Activated effector memory CD4-positive, alpha-beta T cell treated with anti-CD3 and anti-CD28 coated beads, Interleukin-2, amount 50 U/mL, for 16 hours (primary cell): ENCODE results near the gene ZP1.
A peak's percentile ranks its signal among the peaks of the same experiment; 100 is the strongest.
"Not testable (repeated sequence)": the region's sequence is repeated elsewhere in the genome, so short reads cannot be mapped to it uniquely, and the experiment has no call there.

Source experiments
- DNase-seq: peaks from one replicate; pipeline ENCODE4 v3.0.0-alpha.2; 2020

Gene ZP1

DNA sequence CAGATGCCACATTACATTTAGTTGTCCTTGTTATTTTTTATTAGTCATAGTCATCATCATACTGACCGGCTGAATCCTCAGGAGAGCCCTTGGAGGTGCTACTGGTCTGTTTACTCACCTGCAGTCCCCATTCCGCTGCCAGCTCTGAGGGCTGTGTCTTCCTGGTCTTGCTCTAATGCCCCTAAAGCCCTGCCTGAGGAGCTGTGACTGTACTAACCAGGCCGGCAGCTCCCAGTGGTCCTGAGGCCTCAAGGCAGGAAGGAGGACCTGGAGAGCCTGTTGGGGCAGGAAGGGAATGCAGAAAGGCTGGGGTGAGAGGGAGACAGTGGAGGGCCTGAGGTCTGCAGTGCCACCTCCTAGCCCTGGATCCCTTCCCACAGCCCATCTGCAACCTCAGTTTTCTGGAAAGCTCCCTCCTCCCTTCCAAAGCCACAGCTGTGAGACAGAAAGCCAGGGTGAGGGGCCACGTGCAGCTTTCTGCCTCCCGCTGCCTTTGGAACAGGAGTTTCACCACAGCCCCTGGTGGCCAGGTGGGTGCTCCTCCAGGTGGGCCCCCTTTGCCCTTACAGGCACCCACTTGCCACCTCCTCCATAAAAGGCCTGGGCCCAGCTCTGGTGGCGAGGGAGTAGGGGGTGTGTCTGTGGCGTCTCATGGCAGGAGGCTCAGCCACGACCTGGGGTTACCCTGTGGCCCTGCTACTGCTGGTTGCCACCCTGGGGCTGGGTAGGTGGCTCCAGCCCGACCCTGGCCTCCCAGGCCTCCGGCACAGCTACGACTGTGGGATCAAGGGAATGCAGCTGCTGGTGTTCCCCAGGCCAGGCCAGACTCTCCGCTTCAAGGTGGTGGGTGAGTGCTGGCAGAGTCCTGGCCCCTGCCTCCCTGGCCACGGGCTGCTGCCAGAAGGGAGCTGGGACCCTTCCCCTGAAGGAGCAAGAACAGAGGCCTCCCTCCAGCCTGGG lies at the start of gene ZP1:
TSS of gene ZP1 (plus strand) at position 632 of the 960 bp plus-strand sequence. CDS start at position 652, 20 bp downstream.
- DNase-seq: peak; percentile 56

- DNase-seq: no peak
Measured at GRCh38 chr11:60818057-60818456, 49.3 kb upstream of the ZP1 start.

GRCh38 chr11:60821827-60822599 lies 45.3 kb upstream of the ZP1 start:
- no peak for DNase-seq

DNA sequence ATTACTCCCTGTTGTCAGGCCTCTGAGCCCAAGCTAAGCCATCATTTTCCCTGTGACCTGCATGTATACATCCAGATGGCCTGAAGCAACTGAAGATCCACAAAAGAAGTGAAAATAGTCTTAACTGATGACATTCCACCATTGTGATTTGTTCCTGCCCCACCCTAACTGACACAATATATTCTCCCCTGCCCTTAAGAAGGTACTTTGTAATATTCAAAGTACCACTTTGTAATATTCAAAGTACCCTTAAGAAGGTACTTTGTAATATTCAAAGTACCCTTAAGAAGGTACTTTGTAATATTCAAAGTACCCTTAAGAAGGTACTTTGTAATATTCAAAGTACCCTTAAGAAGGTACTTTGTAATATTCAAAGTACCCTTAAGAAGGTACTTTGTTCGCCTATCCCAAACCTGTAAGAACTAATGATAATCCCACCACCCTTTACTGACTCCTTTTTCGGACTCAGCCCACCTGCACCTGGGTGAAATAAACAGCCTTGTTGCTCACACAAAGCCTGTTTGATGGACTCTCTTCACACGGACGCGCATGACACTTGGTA lies 43.5 kb upstream of the ZP1 start:
- DNase-seq: not testable (repeated sequence)

- DNase-seq: no peak
Measured at GRCh38 chr11:60825118-60825517, 42.2 kb upstream of the ZP1 start.

- no peak for DNase-seq
Measured at GRCh38 chr11:60825790-60826189, 41.6 kb upstream of the ZP1 start.

DNA sequence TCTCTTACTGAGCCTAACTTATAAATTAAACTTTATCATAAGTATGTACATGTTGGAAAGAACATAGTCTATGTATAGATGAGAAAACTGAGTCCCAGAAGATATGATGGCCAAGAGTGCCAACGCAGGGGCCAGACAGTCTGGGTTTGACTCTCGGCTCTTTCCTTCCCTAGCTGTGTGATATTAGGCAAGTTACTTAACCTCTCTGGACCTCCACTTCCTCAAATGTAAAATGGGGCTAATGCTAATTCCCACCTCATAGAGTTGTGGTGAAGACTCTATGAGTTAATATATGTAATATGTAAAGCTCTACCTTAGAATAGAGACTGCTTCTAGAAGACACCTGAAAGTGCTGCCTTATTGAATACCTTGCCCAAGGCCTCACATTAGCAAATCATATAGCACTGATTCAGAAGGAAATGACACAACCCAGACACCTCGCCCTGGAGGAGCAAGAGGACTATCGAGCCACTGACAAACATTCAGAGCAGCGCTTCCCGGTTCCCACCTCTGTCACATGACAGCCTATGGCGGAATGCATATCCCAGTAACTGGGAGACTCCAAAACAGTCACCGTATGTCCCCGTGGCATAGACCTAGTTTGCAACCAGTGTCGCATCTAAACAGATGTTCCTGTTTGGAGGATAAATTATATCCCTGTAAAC lies 36.7 kb upstream of the ZP1 start:
- no peak for DNase-seq

DNA sequence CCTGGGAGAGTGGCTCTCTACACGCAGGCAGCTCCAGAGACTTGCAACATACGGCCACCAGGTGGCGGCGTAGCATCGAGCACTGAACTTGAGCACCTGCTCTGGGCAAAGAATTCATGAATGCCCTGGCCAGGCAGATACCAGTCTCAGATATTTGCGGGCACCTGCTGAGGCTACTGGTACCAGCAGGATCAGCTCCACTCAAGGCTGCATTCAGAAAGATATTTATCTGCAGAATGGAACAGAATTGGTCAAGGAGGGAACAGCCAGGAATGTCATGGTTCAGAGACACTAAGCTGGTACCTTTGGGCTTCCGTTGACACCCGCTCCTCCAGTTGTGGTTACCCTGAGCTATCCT lies 36.2 kb upstream of the ZP1 start:
- DNase-seq: peak; percentile 92

DNA sequence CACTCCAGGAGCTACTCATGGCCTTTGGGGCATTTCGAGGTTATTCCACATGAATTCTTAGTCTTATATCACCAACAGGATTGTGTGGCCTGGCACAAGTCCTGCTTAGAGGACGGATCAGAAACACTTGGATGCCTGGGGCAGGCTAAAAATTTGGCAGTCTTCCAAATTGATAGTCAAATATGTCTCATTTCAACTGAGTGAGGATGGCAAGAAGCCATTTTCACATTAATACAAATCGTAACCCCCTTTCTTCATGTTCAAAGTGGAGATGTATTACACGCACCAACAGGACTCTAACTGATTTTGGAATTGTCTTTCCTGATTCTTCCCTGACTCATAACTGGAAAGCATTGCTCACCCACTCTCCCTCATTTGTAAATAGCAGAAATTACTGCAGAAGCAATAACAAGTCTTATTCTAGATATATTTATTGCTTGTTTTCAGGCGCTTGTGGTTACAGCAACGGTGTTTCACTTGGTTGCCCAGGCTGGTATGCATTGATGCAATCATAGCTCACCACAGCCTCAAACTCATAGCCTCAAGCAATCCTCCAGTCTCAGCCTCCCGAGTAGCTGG lies 35.8 kb upstream of the ZP1 start:
- no peak for DNase-seq

DNA sequence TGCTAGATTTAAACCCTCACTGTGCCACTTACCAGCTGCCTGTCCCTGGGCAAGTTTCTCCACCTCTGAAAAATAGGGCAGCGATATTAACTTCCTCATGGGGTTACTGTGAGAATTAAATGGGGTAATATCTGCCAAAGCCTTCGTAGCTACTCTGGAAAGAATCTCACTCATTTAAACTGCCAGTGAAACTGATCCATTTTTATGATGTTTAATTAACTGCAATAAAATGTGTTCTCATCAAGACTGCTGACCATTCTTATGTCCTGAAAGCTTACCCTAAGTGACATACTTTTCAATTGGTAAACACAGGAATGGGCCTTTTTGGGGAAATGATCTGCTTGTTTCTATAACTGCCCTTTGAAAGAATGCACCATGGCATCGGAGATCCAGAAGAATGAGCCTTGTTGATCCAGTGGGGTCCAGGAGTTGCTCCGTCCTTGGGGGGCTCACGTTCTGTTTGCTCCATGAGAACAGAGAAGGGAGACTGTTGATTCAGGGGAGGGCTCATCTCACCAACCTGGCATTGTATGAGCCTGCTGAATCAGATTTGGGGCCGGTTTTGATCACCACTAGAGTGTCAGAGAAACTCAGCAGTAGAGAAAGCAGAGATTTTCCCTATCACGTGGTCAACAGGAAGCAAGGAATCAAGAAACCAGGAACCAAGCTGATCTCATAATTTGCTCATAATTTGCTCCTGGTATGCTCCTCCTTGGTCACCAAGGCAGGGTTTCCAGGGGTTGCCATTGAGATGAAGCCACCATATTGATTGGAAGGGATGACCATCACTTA lies 32.4 kb upstream of the ZP1 start:
- DNase-seq: no peak

DNA sequence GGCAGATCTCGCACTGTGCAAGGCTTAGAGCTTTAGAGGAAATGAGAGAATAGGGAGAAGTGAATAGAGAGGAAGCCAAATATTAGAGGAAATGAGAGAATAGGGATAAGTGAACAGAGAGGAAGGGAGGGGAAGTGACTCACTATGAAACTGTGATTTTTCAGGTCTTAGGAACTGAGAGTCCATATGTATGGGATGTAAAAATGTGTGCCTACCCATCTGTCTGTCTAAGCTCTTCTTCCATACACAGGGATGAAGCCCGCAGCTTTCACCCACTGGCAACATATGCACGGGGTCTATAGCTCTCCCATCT lies 31.9 kb upstream of the ZP1 start:
- no peak for DNase-seq

DNA sequence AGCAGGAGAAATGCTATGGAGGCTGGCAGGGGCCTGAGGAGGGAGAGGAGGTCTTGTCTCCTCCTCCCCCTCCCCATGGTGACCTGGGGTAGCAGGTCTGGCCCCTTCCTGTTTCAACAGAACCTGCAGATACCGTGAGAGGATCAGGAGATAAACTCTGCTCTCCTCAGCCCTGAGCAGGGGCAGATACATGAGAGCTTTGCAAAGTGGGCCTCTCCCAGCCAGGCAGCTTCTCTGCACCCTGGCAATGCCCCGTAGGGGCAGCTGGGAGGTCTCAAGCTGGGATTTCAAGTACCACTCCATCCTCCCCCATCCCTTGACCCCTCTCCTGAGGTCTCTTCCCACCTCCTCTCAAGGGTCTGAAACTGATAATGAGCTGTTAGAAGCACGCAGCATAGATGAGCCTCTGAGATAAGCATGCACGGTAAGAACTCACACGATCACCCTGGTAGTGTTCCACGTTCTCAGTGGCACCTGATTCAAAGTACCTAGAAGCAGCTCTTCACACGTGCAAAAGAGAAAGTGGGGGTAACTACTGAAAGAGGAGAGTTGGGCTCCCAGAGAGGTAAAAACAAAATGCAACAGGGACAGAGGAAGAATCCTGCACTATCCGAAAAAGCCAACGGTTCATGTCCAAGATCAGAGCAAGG lies 30.4 kb upstream of the ZP1 start:
- DNase-seq: no peak

- no peak for DNase-seq
Measured at GRCh38 chr11:60838132-60838531, 29.2 kb upstream of the ZP1 start.

GRCh38 chr11:60840470-60841430 lies 26.6 kb upstream of the ZP1 start:
- DNase-seq: no peak

DNA sequence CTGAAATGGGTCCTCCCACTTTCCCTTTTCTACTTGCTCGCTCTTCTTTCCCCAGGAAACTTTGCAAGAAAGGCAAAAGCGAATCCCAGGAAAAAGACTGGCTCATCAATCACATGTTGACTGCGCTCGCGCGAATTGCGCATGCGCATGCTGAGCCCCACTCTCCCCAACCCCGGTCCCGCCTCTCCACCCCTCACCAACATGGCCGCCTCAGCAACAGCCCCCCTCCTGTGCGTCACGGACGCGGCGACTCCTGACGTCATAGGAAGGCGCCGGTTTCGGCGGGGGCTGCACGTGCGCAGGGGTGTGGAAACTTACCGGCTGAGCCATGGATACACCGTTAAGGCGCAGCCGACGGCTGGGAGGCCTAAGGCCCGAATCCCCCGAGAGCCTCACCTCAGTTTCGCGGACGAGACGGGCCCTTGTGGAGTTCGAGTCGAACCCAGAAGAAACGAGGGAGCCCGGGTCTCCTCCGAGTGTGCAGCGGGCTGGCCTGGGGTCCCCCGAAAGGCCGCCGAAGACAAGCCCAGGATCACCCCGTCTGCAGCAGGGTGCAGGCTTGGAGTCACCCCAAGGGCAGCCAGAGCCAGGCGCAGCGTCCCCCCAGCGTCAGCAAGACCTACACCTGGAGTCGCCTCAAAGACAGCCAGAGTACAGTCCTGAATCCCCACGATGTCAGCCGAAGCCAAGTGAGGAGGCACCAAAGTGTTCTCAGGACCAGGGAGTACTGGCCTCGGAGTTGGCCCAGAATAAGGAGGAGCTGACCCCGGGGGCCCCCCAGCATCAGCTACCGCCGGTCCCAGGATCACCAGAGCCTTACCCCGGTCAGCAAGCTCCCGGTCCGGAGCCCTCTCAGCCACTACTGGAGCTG lies 25.3 kb upstream of the ZP1 start, which contains the start of gene CCDC86:
TSS of gene CCDC86 (plus strand) at position 317 of the 871 bp plus-strand sequence. CDS start at position 329, 12 bp downstream.
- DNase-seq: peak; percentile 100

DNA sequence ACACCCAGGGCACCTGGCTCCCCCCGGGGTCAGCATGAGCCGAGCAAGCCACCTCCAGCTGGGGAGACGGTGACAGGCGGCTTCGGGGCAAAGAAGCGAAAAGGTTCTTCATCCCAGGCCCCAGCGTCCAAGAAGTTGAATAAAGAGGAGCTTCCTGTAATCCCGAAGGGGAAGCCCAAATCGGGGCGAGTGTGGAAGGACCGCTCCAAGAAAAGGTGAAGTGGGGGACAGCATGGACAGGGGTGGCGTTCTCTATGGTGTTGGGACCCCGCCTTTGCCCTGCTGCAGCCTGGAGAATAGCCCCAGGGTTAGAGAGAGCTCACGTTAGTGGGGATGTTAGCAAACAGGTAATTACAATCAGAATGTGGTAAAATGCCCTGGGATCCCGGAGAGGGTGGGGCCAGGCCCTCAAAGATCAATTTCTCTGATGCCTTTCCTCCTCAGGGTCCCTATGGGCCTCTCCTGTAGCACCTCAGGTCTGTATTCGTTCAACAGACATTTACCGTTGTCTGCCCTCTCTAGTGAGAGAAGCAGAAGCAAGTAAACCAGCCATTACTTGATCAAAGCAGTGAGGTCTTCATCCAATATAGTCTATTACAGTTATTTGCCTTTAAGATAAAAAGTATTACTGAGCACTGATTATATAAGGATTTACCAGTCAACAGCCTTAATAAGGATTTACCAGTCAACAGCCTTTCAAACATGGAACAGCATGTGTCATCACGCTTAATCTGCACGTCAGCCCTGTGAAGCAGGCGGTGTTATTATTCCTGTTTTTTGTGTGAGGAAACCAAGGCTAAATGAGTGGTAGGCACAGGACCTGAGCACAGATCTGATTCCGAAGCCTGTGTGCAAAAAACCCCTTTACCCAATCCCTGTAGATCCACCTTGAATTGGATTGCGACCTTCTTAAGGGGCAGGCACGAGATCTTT lies 24.4 kb upstream of the ZP1 start:
- no peak for DNase-seq

GRCh38 chr11:60844045-60844869 lies 23.1 kb upstream of the ZP1 start:
- DNase-seq: no peak
